Uterus (tissue), 2 donors: ENCODE data around the gene ANKRD11.

ENCODE experiments used
- POLR2A ChIP-seq, 2 donors: fragments of 450-650 bp; IDR thresholded peaks; one replicate each; pipeline ENCODE4 v1.6.1; 2016; ENCODE audit warnings: antibody characterized with exemption in 2 of 2, mild to moderate bottlenecking in 1 of 2, moderate library complexity in 1 of 2
- TF ChIP-seq, protein P1 (sequence below), 4 experiments: fragments of 200-600 bp in 2 of 4; fragments of 450-650 bp in 2 of 4; sonication (generic) in 2 of 4; IDR thresholded peaks; one replicate each; pipeline ENCODE4 v1.5.1; 2016 to 2019; ENCODE audit warnings: antibody characterized with exemption in 4 of 4, mild to moderate bottlenecking in 2 of 4, moderate library complexity in 1 of 4

DNA sequence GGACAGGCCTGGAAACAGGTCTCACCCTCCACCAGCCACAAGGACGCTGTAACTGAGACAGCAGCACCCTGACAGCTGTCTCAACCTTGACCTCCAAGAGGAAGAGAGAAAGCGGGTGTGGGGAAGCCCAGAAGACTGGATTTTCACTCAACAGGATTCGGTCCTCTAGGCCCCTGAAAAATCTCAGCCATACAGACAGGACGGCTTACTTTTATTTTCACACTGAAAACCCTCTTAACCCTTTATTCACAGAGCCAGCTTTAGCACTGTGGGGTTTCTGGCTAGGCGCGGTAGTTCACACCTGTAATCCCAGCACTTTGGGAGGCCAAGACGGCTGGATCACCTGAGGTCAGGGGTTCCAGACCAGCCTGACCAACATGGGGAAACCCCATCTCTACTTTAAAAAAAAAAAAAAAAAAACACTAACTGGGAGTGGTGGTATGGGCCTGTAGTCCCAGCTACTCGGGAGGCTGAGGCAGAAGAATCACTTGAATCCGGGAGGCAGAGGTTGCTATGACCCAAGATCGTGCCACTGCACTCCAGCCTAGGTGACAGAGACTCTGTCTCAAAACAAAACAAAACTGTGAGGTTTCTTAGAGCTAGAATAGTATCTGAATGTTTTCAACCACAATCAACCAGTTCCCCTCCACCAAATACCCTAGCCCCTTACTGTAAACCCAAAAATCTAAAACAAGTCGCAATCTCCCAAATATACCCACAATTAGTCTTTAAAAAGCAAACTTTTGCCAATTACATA, 5.3 kb downstream of the ANKRD11 start:
- TF ChIP-seq POLR2A (IDR thresholded peaks at IDR 0.05), result no peak
- TF ChIP-seq, protein P1, sequence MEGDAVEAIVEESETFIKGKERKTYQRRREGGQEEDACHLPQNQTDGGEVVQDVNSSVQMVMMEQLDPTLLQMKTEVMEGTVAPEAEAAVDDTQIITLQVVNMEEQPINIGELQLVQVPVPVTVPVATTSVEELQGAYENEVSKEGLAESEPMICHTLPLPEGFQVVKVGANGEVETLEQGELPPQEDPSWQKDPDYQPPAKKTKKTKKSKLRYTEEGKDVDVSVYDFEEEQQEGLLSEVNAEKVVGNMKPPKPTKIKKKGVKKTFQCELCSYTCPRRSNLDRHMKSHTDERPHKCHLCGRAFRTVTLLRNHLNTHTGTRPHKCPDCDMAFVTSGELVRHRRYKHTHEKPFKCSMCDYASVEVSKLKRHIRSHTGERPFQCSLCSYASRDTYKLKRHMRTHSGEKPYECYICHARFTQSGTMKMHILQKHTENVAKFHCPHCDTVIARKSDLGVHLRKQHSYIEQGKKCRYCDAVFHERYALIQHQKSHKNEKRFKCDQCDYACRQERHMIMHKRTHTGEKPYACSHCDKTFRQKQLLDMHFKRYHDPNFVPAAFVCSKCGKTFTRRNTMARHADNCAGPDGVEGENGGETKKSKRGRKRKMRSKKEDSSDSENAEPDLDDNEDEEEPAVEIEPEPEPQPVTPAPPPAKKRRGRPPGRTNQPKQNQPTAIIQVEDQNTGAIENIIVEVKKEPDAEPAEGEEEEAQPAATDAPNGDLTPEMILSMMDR (IDR thresholded peaks at IDR 0.05), result no peak
